Left lung (tissue), 10 donors: ENCODE measurements around the gene VPS4A. TPM values are rescaled to one million over a fixed set of nuclear protein-coding genes. Genes with fewer than 3 reads are reported as not detected.
A peak's percentile ranks its signal among the peaks of the same experiment; 100 is the strongest.

ENCODE experiments used
- ATAC-seq: fragments of 200-7000 bp; cut with Tn5 transposase; one replicate; pipeline ENCODE4 v1.9.1; 2020; ENCODE audit warnings: moderate library complexity
- DNase-seq, 4 donors: peaks; one replicate each; pipeline ENCODE4 v3.0.0-alpha.2; 2013 to 2020
- H3K27ac ChIP-seq, 2 donors: fragments of 200-600 bp; sonication (generic) in 1 of 2; one replicate each; pipeline versions ENCODE4 v1.5.0 to v1.8.0; 2020 to 2021
- H3K27me3 ChIP-seq, 2 donors: fragments of 200-600 bp; sonication (generic) in 1 of 2; one replicate each; pipeline versions ENCODE4 v1.5.0 to v1.8.0; 2020 to 2021
- H3K36me3 ChIP-seq, 2 donors: fragments of 200-600 bp; sonication (generic) in 1 of 2; one replicate each; pipeline versions ENCODE4 v1.5.0 to v1.8.0; 2020 to 2021
- H3K4me1 ChIP-seq, 2 donors: fragments of 200-600 bp; one replicate each; pipeline ENCODE4 v1.8.0; 2021
- H3K4me3 ChIP-seq, 2 donors: fragments of 200-600 bp; sonication (generic) in 1 of 2; one replicate each; pipeline versions ENCODE4 v1.5.0 to v1.8.0; 2020 to 2021; ENCODE audit warnings: mild to moderate bottlenecking in 1 of 2
- H3K9me3 ChIP-seq, 2 donors: fragments of 200-600 bp; sonication (generic) in 1 of 2; one replicate each; pipeline versions ENCODE4 v1.5.0 to v1.8.0; 2020 to 2021
- CTCF ChIP-seq, 2 donors: fragments of 200-600 bp; sonication (generic) in 1 of 2; IDR thresholded peaks; one replicate each; pipeline versions ENCODE4 v1.5.0 to v1.8.0; 2021; ENCODE audit warnings: antibody characterized with exemption in 2 of 2
- intact Hi-C, 2 donors: fragments of 100-400 bp; cut with DNase I; formaldehyde crosslinking; loops; one replicate each; pipeline versions ENCODE4 v1.11.2 to v1.14.2; 2022
- polyA plus RNA-seq, 6 donors: library from polyadenylated mRNA; unstranded; fragments of 120-200 nt; gene quantifications; one replicate each; pipeline ENCODE4 v1.2.1, GENCODE V29; 2013; ENCODE audit not compliant: insufficient read length in 6 of 6
- total RNA-seq, 2 donors: library from RNA; stranded (reverse); fragmentation: NEBNext Ultra II Directional; extraction: Animal tissue kit (Norgen Biotek cat#: 25700); gene quantifications; one replicate each; pipeline ENCODE4 v1.2.1, GENCODE V29; 2021
- donor health status: DM: no; HTN: yes; CAD: no.
- donor health status: DM: no; HTN: no; CAD: no.

Gene VPS4A
- total and polyA plus RNA-seq, 8 donors, result 20.6 to 54.9 (median 45.8) TPM

- intact Hi-C loops, result no loop called here
- Histone ChIP-seq H3K4me1 (peaks cover 18 to 57% of the 10 kb centered on the region in 2 donors), H3K27me3 (no peaks in the 10 kb centered on the region), H3K27ac (peak within 1 kb of the TSS; percentile 82 to 90), H3K9me3 (no peaks in the 10 kb centered on the region), H3K36me3 (peaks cover 0 to 67% of the 10 kb centered on the region in 2 donors), H3K4me3 (peak within 1 kb of the TSS; percentile 90 to 96)
- DNase-seq (peak; percentile 89 to 99 (median 94)), ATAC-seq (peak; percentile 98)
- TF ChIP-seq CTCF (IDR thresholded peaks at IDR 0.05), result no peak
These were observed 19.3 kb downstream of the VPS4A start, which contains the start of gene PDF for GRCh38 chr16:69330286-69331109. TSS of gene PDF (minus strand) at chr16:69330588. CDS start at chr16:69330570, 18 bp downstream.

GRCh38 chr16:69334696-69335095 lies 23.5 kb downstream of the VPS4A start:
- H3K27me3 ChIP-seq, result no peaks in the 10 kb centered on the region
- peaks cover 12 to 35% of the 10 kb centered on the region in 2 donors for H3K4me1 ChIP-seq
- no peak for DNase-seq
- intact Hi-C loops, result no loop called here
- no peak overlapping the region for H3K4me3 ChIP-seq
- TF ChIP-seq CTCF (IDR thresholded peaks at IDR 0.05), result no peak
- no peaks in the 10 kb centered on the region for H3K9me3 ChIP-seq
- ATAC-seq, result no peak
- peaks cover 0 to 49% of the 10 kb centered on the region in 2 donors for H3K36me3 ChIP-seq
- H3K27ac ChIP-seq, result no peak overlapping the region

GRCh38 chr16:69338557-69339288 lies 27.6 kb downstream of the VPS4A start:
- DNase-seq (peak in 1 of 4 donors; percentile 64), ATAC-seq (no peak)
- Histone ChIP-seq H3K4me1 (peaks cover 23 to 39% of the 10 kb centered on the region in 2 donors), H3K4me3 (peak overlapping the region; percentile 80 to 95), H3K36me3 (peaks cover 0 to 57% of the 10 kb centered on the region in 2 donors), H3K27ac (peak overlapping the region; percentile 83 to 97), H3K27me3 (no peaks in the 10 kb centered on the region), H3K9me3 (no peaks in the 10 kb centered on the region)
- no peak for TF ChIP-seq CTCF (IDR thresholded peaks at IDR 0.05)
- intact Hi-C loops, result no loop called here

GRCh38 chr16:69339289-69340094 lies 28.3 kb downstream of the VPS4A start, which contains the start of the genes COG8 and NIP7:
TSS of gene COG8 (minus strand) at chr16:69339564. CDS start at chr16:69339552, 12 bp downstream.
TSS of gene NIP7 (plus strand) at chr16:69339772. CDS start at chr16:69339830, 58 bp downstream.
- intact Hi-C loops, result no loop called here
- H3K36me3 ChIP-seq, result peaks cover 0 to 57% of the 10 kb centered on the region in 2 donors
- no peaks in the 10 kb centered on the region for H3K9me3 ChIP-seq
- H3K4me1 ChIP-seq, result peaks cover 23 to 39% of the 10 kb centered on the region in 2 donors
- peak within 1 kb of the TSS; percentile 83 to 97 for H3K27ac ChIP-seq
- DNase-seq, result peak; percentile 94 to 98 (median 96)
- peak within 1 kb of the TSS; percentile 80 to 95 for H3K4me3 ChIP-seq
- ATAC-seq, result peak; percentile 99
- peak; percentile 79 to 89 for TF ChIP-seq CTCF (IDR thresholded peaks at IDR 0.05)
- H3K27me3 ChIP-seq, result no peaks in the 10 kb centered on the region
